Kidney (tissue), 14 donors: Measurements from ENCODE around the gene ZFP1. TPM values are rescaled to one million over a fixed set of nuclear protein-coding genes. Genes with fewer than 3 reads are reported as not detected.

Source experiments
- DNase-seq, 5 donors: peaks; one replicate each; pipeline ENCODE4 v3.0.0-alpha.2; 2013 to 2020
- FAIRE-seq: peaks from 2 replicates; lab custom pipeline; 2012; peaks lifted over from hg19 to GRCh38; lab: Jason Lieb, UNC
- H3K27ac ChIP-seq, 2 donors: one replicate each; pipeline ENCODE4 v1.7.0; 2013; ENCODE audit warnings: low read depth in 2 of 2, low read length in 2 of 2, inconsistent platforms in 1 of 2
- H3K27me3 ChIP-seq: one replicate; pipeline ENCODE4 v1.7.1; 2013; ENCODE audit warnings: low read length, inconsistent platforms; ENCODE audit not compliant: control insufficient read depth, insufficient read depth
- H3K36me3 ChIP-seq, 3 donors: one replicate each; pipeline versions ENCODE4 v1.7.0 to v1.7.1; 2013; ENCODE audit warnings: low read length in 3 of 3, control low read depth in 1 of 3, inconsistent platforms in 1 of 3; ENCODE audit not compliant: insufficient read depth in 3 of 3, control insufficient read depth in 2 of 3
- H3K4me1 ChIP-seq, 3 donors: one replicate each; pipeline versions ENCODE4 v1.7.0 to v1.7.1; 2013; ENCODE audit warnings: low read length in 3 of 3, inconsistent platforms in 1 of 3, low read depth in 1 of 3; ENCODE audit not compliant: control insufficient read depth in 2 of 3, insufficient read depth in 2 of 3
- H3K4me3 ChIP-seq, 3 donors: one replicate each; pipeline versions ENCODE4 v1.7.0 to v1.8.1; 2013; ENCODE audit warnings: low read length in 3 of 3, control low read depth in 1 of 3, inconsistent platforms in 1 of 3
- H3K9ac ChIP-seq, 3 donors: one replicate each; pipeline versions ENCODE4 v1.7.0 to v1.7.1; 2013; ENCODE audit warnings: low read length in 3 of 3, control low read depth in 1 of 3, inconsistent platforms in 1 of 3
- H3K9me3 ChIP-seq, 3 donors: one replicate each; pipeline versions ENCODE4 v1.7.0 to v1.7.1; 2013; ENCODE audit warnings: low read length in 3 of 3, control low read depth in 1 of 3, inconsistent platforms in 1 of 3; ENCODE audit not compliant: control insufficient read depth in 2 of 3, insufficient read depth in 1 of 3
- intact Hi-C: fragments of 100-400 bp; cut with DNase I; formaldehyde crosslinking; loops from one replicate; pipeline ENCODE4 v1.11.1; 2022
- polyA plus RNA-seq: library from polyadenylated mRNA; stranded (reverse); fragments of 350-450 nt; fragmentation: Illumina TruSeq; extraction: RNeasy Lipid Tissue Mini Kit (QIAGEN cat#74804); gene quantifications from one replicate; pipeline ENCODE4 v1.2.3, GENCODE V29; 2014; ENCODE audit warnings: low read depth, low replicate concordance; ENCODE audit not compliant: insufficient read depth
- total RNA-seq: library from RNA; stranded (reverse); fragmentation: NEBNext Ultra II Directional; extraction: Animal tissue kit (Norgen Biotek cat#: 25700); gene quantifications from one replicate; pipeline ENCODE4 v1.2.1, GENCODE V29; 2021
- TF ChIP-seq, protein P1 (sequence below): IDR thresholded peaks from 3 replicates; pipeline ENCODE4 v1.5.1; 2012; ENCODE audit warnings: mild to moderate bottlenecking, moderate library complexity, borderline replicate concordance; ENCODE audit not compliant: insufficient read depth; ENCODE audit errors: extremely low read depth
- donor health status: control.
- donor health status: control.
- donor health status: control.
- donor health status: control.
- donor health status: control.
- donor health status: DM: yes; HTN: yes; CAD: no.
- donor health status: Normal renal cell carcinoma (clear cell type).

The ZFP1 gene
- total and polyA plus RNA-seq, 2 donors from 2014 or later: 4.6 to 9.2 TPM

DNA sequence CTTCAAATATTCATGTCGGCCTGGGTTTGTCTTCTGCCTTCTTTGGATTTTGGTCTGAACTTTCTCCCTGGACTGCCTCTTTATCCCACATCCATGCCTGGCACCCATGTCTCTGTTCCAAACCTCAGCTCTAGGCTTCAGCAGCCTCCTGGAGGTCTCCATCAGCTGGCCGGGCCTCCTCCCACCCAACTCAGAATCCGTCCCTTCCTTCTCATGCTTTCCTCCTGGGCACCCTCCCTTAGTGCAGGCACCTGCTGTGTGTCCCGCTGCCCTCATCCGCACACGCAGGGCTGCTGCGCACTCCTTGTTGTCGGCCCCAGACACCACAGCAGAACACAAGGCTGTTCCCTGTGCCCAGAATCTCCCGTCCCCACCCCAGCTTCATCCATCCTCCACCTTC, 45.7 kb upstream of the ZFP1 start:
- no peak overlapping the region for H3K27ac ChIP-seq
- no peak overlapping the region for H3K9ac ChIP-seq
- TF ChIP-seq, protein P1, sequence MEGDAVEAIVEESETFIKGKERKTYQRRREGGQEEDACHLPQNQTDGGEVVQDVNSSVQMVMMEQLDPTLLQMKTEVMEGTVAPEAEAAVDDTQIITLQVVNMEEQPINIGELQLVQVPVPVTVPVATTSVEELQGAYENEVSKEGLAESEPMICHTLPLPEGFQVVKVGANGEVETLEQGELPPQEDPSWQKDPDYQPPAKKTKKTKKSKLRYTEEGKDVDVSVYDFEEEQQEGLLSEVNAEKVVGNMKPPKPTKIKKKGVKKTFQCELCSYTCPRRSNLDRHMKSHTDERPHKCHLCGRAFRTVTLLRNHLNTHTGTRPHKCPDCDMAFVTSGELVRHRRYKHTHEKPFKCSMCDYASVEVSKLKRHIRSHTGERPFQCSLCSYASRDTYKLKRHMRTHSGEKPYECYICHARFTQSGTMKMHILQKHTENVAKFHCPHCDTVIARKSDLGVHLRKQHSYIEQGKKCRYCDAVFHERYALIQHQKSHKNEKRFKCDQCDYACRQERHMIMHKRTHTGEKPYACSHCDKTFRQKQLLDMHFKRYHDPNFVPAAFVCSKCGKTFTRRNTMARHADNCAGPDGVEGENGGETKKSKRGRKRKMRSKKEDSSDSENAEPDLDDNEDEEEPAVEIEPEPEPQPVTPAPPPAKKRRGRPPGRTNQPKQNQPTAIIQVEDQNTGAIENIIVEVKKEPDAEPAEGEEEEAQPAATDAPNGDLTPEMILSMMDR: no peak
- no peaks in the 10 kb centered on the region for H3K36me3 ChIP-seq
- no peak overlapping the region for H3K4me3 ChIP-seq
- H3K27me3 ChIP-seq: no peaks in the 10 kb centered on the region
- no peak for FAIRE-seq
- DNase-seq: no peak
- peaks cover 0 to 31% (median 14%) of the 10 kb centered on the region in 3 donors for H3K4me1 ChIP-seq
- H3K9me3 ChIP-seq: no peaks in the 10 kb centered on the region
- intact Hi-C loops: no loop called here

DNA sequence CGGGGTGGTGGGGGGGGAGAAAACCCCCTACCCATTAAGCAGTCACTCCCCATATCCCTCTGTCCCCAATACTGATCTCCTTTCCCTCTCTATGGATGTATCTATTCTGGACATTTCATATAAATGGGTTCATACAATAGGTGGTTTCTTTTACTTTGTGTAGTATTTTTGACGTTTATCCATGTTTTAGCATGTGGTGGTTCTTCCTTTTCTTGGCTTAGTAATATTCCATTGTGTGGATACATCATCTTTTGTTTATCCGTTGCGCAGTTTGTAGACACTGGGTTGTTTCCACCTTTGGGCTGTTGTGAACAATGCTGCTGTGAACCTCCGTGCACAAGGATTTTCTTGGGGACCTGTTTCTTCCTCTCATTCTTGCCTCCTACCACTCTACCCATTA, 44.3 kb upstream of the ZFP1 start:
- TF ChIP-seq, protein P1: no peak
- DNase-seq (no peak), FAIRE-seq (no peak)
- Histone ChIP-seq H3K9ac (no peak overlapping the region), H3K27me3 (no peaks in the 10 kb centered on the region), H3K27ac (no peak overlapping the region), H3K36me3 (no peaks in the 10 kb centered on the region), H3K4me3 (no peak overlapping the region), H3K9me3 (no peaks in the 10 kb centered on the region), H3K4me1 (peaks cover 0 to 26% (median 16%) of the 10 kb centered on the region in 3 donors)
- intact Hi-C loops: no loop called here

DNA sequence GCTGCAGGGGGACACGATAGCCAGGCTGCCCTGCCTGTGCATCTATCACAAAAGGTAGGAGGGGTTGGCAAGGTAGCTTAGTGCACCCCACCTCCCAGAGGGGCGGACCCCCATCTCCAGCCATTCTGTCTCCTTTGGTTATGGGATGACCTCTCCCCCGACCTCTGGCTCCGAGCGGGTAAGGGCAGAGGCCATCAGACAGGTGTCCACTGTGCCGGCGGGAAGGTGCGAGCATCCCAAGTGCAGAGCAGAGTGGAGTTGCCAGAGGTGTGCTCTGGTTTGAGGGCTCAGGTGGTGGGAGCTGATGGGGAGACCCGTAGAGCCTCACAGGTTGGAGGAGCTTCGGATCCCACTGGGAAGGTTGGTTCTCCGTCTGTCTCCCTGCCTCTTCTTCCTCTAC, 43.5 kb upstream of the ZFP1 start:
- DNase-seq (no peak), FAIRE-seq (no peak)
- H3K27me3 ChIP-seq: no peaks in the 10 kb centered on the region
- H3K36me3 ChIP-seq: no peaks in the 10 kb centered on the region
- TF ChIP-seq, protein P1: no peak
- H3K4me1 ChIP-seq: peaks cover 0 to 25% (median 24%) of the 10 kb centered on the region in 3 donors
- no peak overlapping the region for H3K9ac ChIP-seq
- no peak overlapping the region for H3K27ac ChIP-seq
- H3K9me3 ChIP-seq: no peaks in the 10 kb centered on the region
- intact Hi-C loops: no loop called here
- H3K4me3 ChIP-seq: no peak overlapping the region
